ENCODE results near the gene TUSC7.

TUSC7 gene

DNA sequence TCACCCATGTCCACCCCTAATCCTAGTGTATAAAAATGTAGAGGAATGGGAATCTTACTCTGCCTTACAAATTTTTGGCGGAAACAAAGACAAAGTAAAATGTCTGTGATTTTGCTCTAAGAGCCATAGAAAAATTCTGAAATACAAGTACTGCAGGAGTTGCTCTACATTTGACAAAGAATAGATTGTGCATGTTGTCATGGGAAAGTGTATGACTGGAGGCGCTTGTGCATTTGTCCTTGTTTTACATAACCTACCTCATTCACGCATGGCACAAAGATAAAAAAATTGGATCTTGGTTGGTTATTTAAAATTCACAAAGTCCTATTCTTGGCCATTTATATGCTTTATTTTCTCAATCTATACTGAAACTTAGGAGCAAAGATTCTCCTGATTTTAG, 2.0 kb upstream of the TUSC7 start:
- Histone ChIP-seq H3K27me3 (replicated peaks; ENCODE audit: control insufficient read depth, insufficient read depth, low read length) (no peaks in the 10 kb centered on the region), H3K4me3 (ENCODE audit: low read length) (no peak overlapping the region), H3K4me1 (ENCODE audit: control insufficient read depth, insufficient read depth, low read length) (peaks cover 9% of the 10 kb centered on the region), H3K9ac (ENCODE audit: low read length) (no peak overlapping the region), H3K36me3 (ENCODE audit: control insufficient read depth, insufficient read depth, low read length, severe bottlenecking) (no peaks in the 10 kb centered on the region), H3K9me3 (ENCODE audit: control insufficient read depth, low read length) (no peaks in the 10 kb centered on the region)
- DNase-seq (ENCODE audit: low read depth): no peak

GRCh38 chr3:116716490-116716889, 6.9 kb downstream of the TUSC7 start:
- Histone ChIP-seq H3K27me3 (replicated peaks; ENCODE audit: control insufficient read depth, insufficient read depth, low read length) (no peaks in the 10 kb centered on the region), H3K4me1 (ENCODE audit: control insufficient read depth, insufficient read depth, low read length) (no peaks in the 10 kb centered on the region), H3K9me3 (ENCODE audit: control insufficient read depth, low read length) (no peaks in the 10 kb centered on the region), H3K36me3 (ENCODE audit: control insufficient read depth, insufficient read depth, low read length, severe bottlenecking) (no peaks in the 10 kb centered on the region), H3K4me3 (ENCODE audit: low read length) (no peak overlapping the region), H3K9ac (ENCODE audit: low read length) (no peak overlapping the region)
- no peak for DNase-seq (ENCODE audit: low read depth)

DNA sequence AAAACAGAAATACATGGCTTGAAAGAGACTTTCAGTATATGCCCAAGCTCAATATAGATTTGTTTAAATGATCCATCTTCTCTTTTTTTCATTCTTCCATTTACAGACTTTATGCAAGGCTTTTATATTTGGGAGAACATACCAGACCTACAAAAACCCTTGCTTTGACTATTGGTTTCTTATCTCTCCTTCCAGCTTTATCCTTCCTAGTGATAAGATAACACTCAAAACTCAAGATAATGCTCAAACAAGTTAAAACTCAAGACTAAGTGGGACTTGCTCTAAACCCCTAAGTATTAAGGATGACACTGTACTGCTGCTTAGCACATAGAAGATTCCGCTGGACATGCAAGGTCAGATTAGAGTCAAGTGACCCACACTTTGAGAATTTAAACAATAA, 8.0 kb downstream of the TUSC7 start:
- no peak for DNase-seq (ENCODE audit: low read depth)
- H3K4me1 ChIP-seq (ENCODE audit: control insufficient read depth, insufficient read depth, low read length): no peaks in the 10 kb centered on the region
- no peaks in the 10 kb centered on the region for H3K36me3 ChIP-seq (ENCODE audit: control insufficient read depth, insufficient read depth, low read length, severe bottlenecking)
- no peak overlapping the region for H3K4me3 ChIP-seq (ENCODE audit: low read length)
- no peaks in the 10 kb centered on the region for H3K27me3 ChIP-seq (replicated peaks; ENCODE audit: control insufficient read depth, insufficient read depth, low read length)
- H3K9me3 ChIP-seq (ENCODE audit: control insufficient read depth, low read length): no peaks in the 10 kb centered on the region
- no peak overlapping the region for H3K9ac ChIP-seq (ENCODE audit: low read length)

DNA sequence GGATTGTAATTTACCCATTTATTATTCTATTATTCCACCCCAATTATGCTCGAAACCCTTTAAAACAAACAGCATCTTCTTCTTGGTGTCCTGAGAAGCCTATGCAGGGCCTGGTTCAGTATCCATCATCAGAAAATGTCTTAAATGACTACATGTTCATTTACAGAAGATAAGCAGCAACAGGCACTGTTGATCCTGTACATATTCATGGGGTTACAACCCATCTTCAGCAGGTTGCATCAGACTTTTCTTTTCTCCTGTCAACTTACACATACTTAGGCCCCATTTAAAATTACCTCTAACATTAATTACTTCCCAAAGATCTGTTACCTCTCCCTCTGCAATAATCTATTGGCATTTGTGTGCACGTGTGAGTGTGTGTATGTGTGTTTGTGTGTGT, 18.9 kb downstream of the TUSC7 start:
- no peak overlapping the region for H3K4me3 ChIP-seq (ENCODE audit: low read length)
- H3K36me3 ChIP-seq (ENCODE audit: control insufficient read depth, insufficient read depth, low read length, severe bottlenecking): no peaks in the 10 kb centered on the region
- H3K4me1 ChIP-seq (ENCODE audit: control insufficient read depth, insufficient read depth, low read length): no peaks in the 10 kb centered on the region
- no peaks in the 10 kb centered on the region for H3K27me3 ChIP-seq (replicated peaks; ENCODE audit: control insufficient read depth, insufficient read depth, low read length)
- H3K9ac ChIP-seq (ENCODE audit: low read length): no peak overlapping the region
- no peaks in the 10 kb centered on the region for H3K9me3 ChIP-seq (ENCODE audit: control insufficient read depth, low read length)
- no peak for DNase-seq (ENCODE audit: low read depth)

DNA sequence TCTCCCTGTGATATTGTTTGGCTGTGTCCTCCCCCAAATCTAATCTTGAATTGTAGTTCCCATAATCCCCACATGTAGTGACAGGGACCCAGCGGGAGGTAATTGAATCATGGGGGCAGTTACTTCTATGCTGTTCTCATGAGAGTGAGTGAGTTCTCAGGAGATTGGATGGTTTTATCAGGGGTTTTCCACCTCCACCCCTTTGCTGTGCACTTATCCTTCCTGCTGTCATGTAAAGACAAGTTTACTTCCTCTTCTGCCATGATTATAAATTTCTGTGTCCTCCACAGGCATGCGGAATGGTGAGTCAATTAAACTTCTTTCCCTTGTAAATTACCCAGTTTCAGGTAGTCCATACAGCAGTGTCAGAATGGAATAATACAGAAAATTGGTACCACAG, 24.7 kb downstream of the TUSC7 start:
- no peak overlapping the region for H3K9ac ChIP-seq (ENCODE audit: low read length)
- H3K27me3 ChIP-seq (replicated peaks; ENCODE audit: control insufficient read depth, insufficient read depth, low read length): no peaks in the 10 kb centered on the region
- H3K9me3 ChIP-seq (ENCODE audit: control insufficient read depth, low read length): no peaks in the 10 kb centered on the region
- DNase-seq (ENCODE audit: low read depth): no peak
- H3K4me3 ChIP-seq (ENCODE audit: low read length): no peak overlapping the region
- no peaks in the 10 kb centered on the region for H3K4me1 ChIP-seq (ENCODE audit: control insufficient read depth, insufficient read depth, low read length)
- no peaks in the 10 kb centered on the region for H3K36me3 ChIP-seq (ENCODE audit: control insufficient read depth, insufficient read depth, low read length, severe bottlenecking)

- DNase-seq (ENCODE audit: low read depth): no peak
- Histone ChIP-seq H3K9ac (ENCODE audit: low read length) (no peak overlapping the region), H3K27me3 (replicated peaks; ENCODE audit: control insufficient read depth, insufficient read depth, low read length) (no peaks in the 10 kb centered on the region), H3K4me3 (ENCODE audit: low read length) (no peak overlapping the region), H3K36me3 (ENCODE audit: control insufficient read depth, insufficient read depth, low read length, severe bottlenecking) (no peaks in the 10 kb centered on the region), H3K9me3 (ENCODE audit: control insufficient read depth, low read length) (no peaks in the 10 kb centered on the region), H3K4me1 (ENCODE audit: control insufficient read depth, insufficient read depth, low read length) (no peaks in the 10 kb centered on the region)
These were observed 30.1 kb downstream of the TUSC7 start for GRCh38 chr3:116739678-116740077.

- Histone ChIP-seq H3K4me1 (ENCODE audit: control insufficient read depth, insufficient read depth, low read length) (no peaks in the 10 kb centered on the region), H3K27me3 (replicated peaks; ENCODE audit: control insufficient read depth, insufficient read depth, low read length) (no peaks in the 10 kb centered on the region), H3K36me3 (ENCODE audit: control insufficient read depth, insufficient read depth, low read length, severe bottlenecking) (no peaks in the 10 kb centered on the region), H3K4me3 (ENCODE audit: low read length) (no peak overlapping the region), H3K9me3 (ENCODE audit: control insufficient read depth, low read length) (no peaks in the 10 kb centered on the region), H3K9ac (ENCODE audit: low read length) (no peak overlapping the region)
- DNase-seq (ENCODE audit: low read depth): no peak
These were observed 30.7 kb downstream of the TUSC7 start for GRCh38 chr3:116740293-116740692.

GRCh38 chr3:116741467-116741866, 31.9 kb downstream of the TUSC7 start:
- Histone ChIP-seq H3K9ac (ENCODE audit: low read length) (no peak overlapping the region), H3K4me1 (ENCODE audit: control insufficient read depth, insufficient read depth, low read length) (no peaks in the 10 kb centered on the region), H3K4me3 (ENCODE audit: low read length) (no peak overlapping the region), H3K9me3 (ENCODE audit: control insufficient read depth, low read length) (no peaks in the 10 kb centered on the region), H3K36me3 (ENCODE audit: control insufficient read depth, insufficient read depth, low read length, severe bottlenecking) (no peaks in the 10 kb centered on the region), H3K27me3 (replicated peaks; ENCODE audit: control insufficient read depth, insufficient read depth, low read length) (no peaks in the 10 kb centered on the region)
- DNase-seq (ENCODE audit: low read depth): no peak

DNA sequence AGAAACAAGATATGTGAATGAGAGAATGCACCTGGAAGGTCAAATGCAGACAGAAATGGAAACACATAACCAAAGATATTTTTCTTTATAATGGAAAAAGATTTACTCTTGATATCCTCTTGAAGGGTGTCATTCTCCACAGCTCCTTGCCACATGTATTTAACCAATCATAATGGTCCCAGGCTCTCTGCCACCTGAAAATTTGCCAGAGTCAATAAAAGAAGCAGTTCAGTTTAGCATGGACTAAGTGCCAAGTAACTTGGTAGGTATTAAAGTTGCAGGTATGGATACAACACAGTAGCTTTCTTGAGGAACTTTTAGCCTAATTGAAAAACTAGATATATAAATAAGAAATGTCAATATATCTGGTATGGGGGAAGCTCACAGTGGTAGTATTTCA, 33.5 kb downstream of the TUSC7 start:
- H3K9me3 ChIP-seq (ENCODE audit: control insufficient read depth, low read length): no peaks in the 10 kb centered on the region
- H3K27me3 ChIP-seq (replicated peaks; ENCODE audit: control insufficient read depth, insufficient read depth, low read length): no peaks in the 10 kb centered on the region
- H3K4me3 ChIP-seq (ENCODE audit: low read length): no peak overlapping the region
- no peaks in the 10 kb centered on the region for H3K36me3 ChIP-seq (ENCODE audit: control insufficient read depth, insufficient read depth, low read length, severe bottlenecking)
- H3K9ac ChIP-seq (ENCODE audit: low read length): no peak overlapping the region
- no peaks in the 10 kb centered on the region for H3K4me1 ChIP-seq (ENCODE audit: control insufficient read depth, insufficient read depth, low read length)
- no peak for DNase-seq (ENCODE audit: low read depth)

- Histone ChIP-seq H3K36me3 (ENCODE audit: control insufficient read depth, insufficient read depth, low read length, severe bottlenecking) (no peaks in the 10 kb centered on the region), H3K4me3 (ENCODE audit: low read length) (no peak overlapping the region), H3K9ac (ENCODE audit: low read length) (no peak overlapping the region), H3K27me3 (replicated peaks; ENCODE audit: control insufficient read depth, insufficient read depth, low read length) (no peaks in the 10 kb centered on the region), H3K4me1 (ENCODE audit: control insufficient read depth, insufficient read depth, low read length) (no peaks in the 10 kb centered on the region), H3K9me3 (ENCODE audit: control insufficient read depth, low read length) (no peaks in the 10 kb centered on the region)
- no peak for DNase-seq (ENCODE audit: low read depth)
These were observed 39.8 kb downstream of the TUSC7 start for GRCh38 chr3:116749388-116749787.

DNA sequence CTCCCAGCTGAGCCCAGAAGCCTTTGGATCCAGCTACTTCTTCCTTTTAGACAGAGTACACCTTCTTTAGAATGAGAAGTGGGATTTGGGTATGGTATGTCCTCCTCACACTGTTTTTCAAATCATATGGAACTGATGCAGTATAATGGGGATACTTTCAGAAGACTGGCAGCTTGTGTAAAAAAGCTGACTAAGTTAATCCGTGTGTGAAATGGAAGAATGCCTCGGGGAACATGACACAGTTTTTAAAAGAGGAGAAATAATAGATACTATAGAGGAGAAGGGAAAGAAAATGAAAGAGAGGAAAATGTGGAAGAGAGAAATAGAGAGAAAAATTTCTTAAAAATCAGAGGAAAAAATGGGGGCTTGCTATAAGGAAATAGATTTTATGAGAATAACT, 47.7 kb downstream of the TUSC7 start:
- no peak for DNase-seq (ENCODE audit: low read depth)
- Histone ChIP-seq H3K9me3 (ENCODE audit: control insufficient read depth, low read length) (no peaks in the 10 kb centered on the region), H3K4me1 (ENCODE audit: control insufficient read depth, insufficient read depth, low read length) (no peaks in the 10 kb centered on the region), H3K4me3 (ENCODE audit: low read length) (no peak overlapping the region), H3K36me3 (ENCODE audit: control insufficient read depth, insufficient read depth, low read length, severe bottlenecking) (no peaks in the 10 kb centered on the region), H3K27me3 (replicated peaks; ENCODE audit: control insufficient read depth, insufficient read depth, low read length) (peaks cover 8% of the 10 kb centered on the region), H3K9ac (ENCODE audit: low read length) (no peak overlapping the region)

DNA sequence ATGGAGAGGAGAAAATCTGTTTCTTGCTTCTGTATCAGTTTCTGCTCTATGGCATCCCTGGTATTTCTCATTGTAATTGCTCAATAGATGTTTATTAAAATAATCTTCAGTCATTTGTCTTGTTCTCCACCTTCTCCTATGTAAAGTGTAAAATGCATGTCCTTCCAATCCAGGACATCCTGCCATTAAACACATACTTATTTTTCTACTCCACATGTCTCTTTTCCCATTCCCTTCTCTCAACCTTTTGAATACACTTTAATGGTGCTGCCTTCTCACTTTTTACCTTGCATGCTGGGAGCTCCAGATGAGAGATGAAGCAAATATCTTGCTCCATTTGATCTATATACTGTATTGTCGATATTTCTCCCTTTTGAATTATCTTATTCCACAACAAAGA, 49.7 kb downstream of the TUSC7 start:
- no peaks in the 10 kb centered on the region for H3K9me3 ChIP-seq (ENCODE audit: control insufficient read depth, low read length)
- no peak overlapping the region for H3K9ac ChIP-seq (ENCODE audit: low read length)
- H3K4me1 ChIP-seq (ENCODE audit: control insufficient read depth, insufficient read depth, low read length): no peaks in the 10 kb centered on the region
- DNase-seq (ENCODE audit: low read depth): no peak
- no peak overlapping the region for H3K4me3 ChIP-seq (ENCODE audit: low read length)
- H3K27me3 ChIP-seq (replicated peaks; ENCODE audit: control insufficient read depth, insufficient read depth, low read length): peaks cover 8% of the 10 kb centered on the region
- H3K36me3 ChIP-seq (ENCODE audit: control insufficient read depth, insufficient read depth, low read length, severe bottlenecking): no peaks in the 10 kb centered on the region
